Camera-type eye (tissue), 1 donor: Measurements from ENCODE around the gene VPS37D. TPM values are rescaled to one million over a fixed set of nuclear protein-coding genes. Genes with fewer than 3 reads are reported as not detected.

Source experiments
- total RNA-seq: library from RNA; depleted of rRNA; stranded (reverse); fragments of >200 nt; gene quantifications from one replicate; pipeline ENCODE4 v1.2.3, GENCODE V29; 2014

The VPS37D gene
- 14.6 TPM for total RNA-seq

GRCh38 chr7:73667344-73668102 lies at the start of gene VPS37D:
Gene VPS37D (plus strand): TSS chr7:73667831. CDS start chr7:73667959, 128 bp downstream.

GRCh38 chr7:73623798-73624668 lies 43.6 kb upstream of the VPS37D start, which contains the start of gene MLXIPL:
Gene MLXIPL (minus strand): TSS chr7:73624522. CDS start chr7:73624492, 30 bp downstream.

GRCh38 chr7:73683056-73683787 lies 15.6 kb downstream of the VPS37D start, which contains the start of the genes BUD23 and DNAJC30:
Gene BUD23 (plus strand): TSS chr7:73683597. CDS start chr7:73683626, 29 bp downstream.
Gene DNAJC30 (minus strand): TSS chr7:73683453. CDS start chr7:73683423, 30 bp downstream.

GRCh38 chr7:73718905-73719805 lies 51.5 kb downstream of the VPS37D start, which contains the start of gene STX1A:
Gene STX1A (minus strand): TSS chr7:73719669. CDS start chr7:73719631, 38 bp downstream.

Other genes starting within 250 kb of the VPS37D start
- 4.2 TPM for gene FZD9, start 234.1 kb upstream of the VPS37D start, total RNA-seq
- 90.4 TPM for gene BAZ1B, start 145.5 kb upstream of the VPS37D start, total RNA-seq
- gene BCL7B, start 110.1 kb upstream of the VPS37D start, total RNA-seq: 15.7 TPM
- gene TBL2, start 89.3 kb upstream of the VPS37D start, total RNA-seq: 49.6 TPM
- 0.82 TPM for gene MLXIPL, start 43.3 kb upstream of the VPS37D start, total RNA-seq
- gene DNAJC30, start 15.6 kb downstream of the VPS37D start, total RNA-seq: 4.2 TPM
- 36.2 TPM for gene BUD23, start 15.8 kb downstream of the VPS37D start, total RNA-seq
- gene STX1A, start 51.8 kb downstream of the VPS37D start, total RNA-seq: 22.0 TPM
- gene ABHD11, start 71.0 kb downstream of the VPS37D start, total RNA-seq: 17.5 TPM
- 6.0 TPM for gene CLDN3, start 102.4 kb downstream of the VPS37D start, total RNA-seq
- 15.8 TPM for gene CLDN4, start 163.2 kb downstream of the VPS37D start, total RNA-seq
- gene METTL27, start 174.7 kb downstream of the VPS37D start, total RNA-seq: 5.9 TPM
- not detected for gene TMEM270, start 193.3 kb downstream of the VPS37D start, total RNA-seq